ENCODE measurements around the gene B3GALT5. TPM values are rescaled to one million over a fixed set of nuclear protein-coding genes. Genes with fewer than 3 reads are reported as not detected.

Gene B3GALT5
- 0.72 TPM in 1 of 2 replicates, not detected in the other for total RNA-seq

GRCh38 chr21:39612233-39613040, at the start of gene B3GALT5:
B3GALT5 (plus strand) TSS chr21:39612940; CDS start chr21:39660560, 47,620 bp downstream.

Other genes with a start within 250 kb of the B3GALT5 start
- 0.24 and 0.43 TPM in 2 replicates for gene LCA5L, start 167.2 kb upstream of the B3GALT5 start, total RNA-seq
- 1.2 and 8.7 TPM in 2 replicates for gene SH3BGR, start 161.0 kb upstream of the B3GALT5 start, total RNA-seq
- gene IGSF5, start 132.2 kb downstream of the B3GALT5 start, total RNA-seq: not detected in 2 replicates

Measured in tracheal epithelial cell (primary cell).